Astrocyte (in vitro differentiated cells and primary cell): ENCODE data around the gene COX7C.
"Not testable (repeated sequence)": the region's sequence is repeated elsewhere in the genome, so short reads cannot be mapped to it uniquely, and the experiment has no call there.

Experiments
- EZH2 ChIP-seq: IDR thresholded peaks from 2 replicates; pipeline ENCODE4 v1.6.1; 2012; ENCODE audit warnings: mild to moderate bottlenecking, low read length, inconsistent platforms; ENCODE audit not compliant: insufficient read depth
- TF ChIP-seq, protein P1 (sequence below): IDR thresholded peaks from 2 replicates; pipeline ENCODE4 v1.5.1; 2011; ENCODE audit warnings: low read depth, mild to moderate bottlenecking, inconsistent platforms, low read length, moderate library complexity; ENCODE audit not compliant: insufficient read depth

DNA sequence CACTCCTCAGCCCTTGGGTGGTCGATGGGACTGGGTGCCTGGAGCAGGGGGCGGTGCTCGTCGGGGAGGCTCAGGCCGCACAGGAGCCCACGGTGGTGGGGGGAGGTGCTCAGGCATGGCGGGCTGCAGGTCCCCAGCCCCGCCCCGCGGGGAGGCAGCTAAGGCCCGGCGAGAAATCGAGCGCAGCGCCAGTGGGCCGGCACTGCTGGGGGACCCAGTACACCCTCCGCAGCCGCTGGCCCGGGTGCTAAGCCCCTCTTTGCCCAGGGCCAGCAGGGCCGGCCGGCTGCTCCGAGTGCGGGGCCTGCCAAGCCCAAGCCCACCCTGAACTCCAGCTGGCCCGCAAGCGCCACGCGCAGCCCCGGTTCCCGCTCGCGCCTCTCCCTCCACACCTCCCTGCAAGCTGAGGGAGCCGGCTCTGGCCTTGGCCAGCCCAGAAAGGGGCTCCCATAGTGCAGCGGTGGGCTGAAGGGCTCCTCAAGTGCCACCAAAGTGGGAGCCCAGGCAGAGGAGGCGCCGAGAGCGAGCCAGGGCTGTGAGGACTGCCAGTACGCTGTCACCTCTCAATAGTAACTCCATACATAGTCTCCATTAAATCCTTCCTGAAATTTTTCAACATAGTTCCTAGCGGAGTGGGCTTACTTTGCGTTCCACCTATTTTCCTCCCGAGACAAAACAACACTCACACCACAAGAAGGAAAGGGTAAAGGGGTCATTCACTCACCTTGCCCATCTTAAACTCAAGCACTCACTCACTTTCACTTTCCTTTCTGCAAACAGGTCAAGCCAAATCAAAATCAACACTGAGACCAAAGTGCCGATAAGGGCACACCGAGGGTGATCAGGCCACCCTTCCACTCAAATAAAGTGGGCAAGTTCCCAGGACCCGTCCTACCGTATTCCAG is 48.0 kb upstream of the COX7C start:
- TF ChIP-seq, protein P1, sequence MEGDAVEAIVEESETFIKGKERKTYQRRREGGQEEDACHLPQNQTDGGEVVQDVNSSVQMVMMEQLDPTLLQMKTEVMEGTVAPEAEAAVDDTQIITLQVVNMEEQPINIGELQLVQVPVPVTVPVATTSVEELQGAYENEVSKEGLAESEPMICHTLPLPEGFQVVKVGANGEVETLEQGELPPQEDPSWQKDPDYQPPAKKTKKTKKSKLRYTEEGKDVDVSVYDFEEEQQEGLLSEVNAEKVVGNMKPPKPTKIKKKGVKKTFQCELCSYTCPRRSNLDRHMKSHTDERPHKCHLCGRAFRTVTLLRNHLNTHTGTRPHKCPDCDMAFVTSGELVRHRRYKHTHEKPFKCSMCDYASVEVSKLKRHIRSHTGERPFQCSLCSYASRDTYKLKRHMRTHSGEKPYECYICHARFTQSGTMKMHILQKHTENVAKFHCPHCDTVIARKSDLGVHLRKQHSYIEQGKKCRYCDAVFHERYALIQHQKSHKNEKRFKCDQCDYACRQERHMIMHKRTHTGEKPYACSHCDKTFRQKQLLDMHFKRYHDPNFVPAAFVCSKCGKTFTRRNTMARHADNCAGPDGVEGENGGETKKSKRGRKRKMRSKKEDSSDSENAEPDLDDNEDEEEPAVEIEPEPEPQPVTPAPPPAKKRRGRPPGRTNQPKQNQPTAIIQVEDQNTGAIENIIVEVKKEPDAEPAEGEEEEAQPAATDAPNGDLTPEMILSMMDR: not testable (repeated sequence)
- TF ChIP-seq EZH2: not testable (repeated sequence)
